Esophagus (tissue), 2 donors: Measurements from ENCODE around the gene ISL1. TPM values are rescaled to one million over a fixed set of nuclear protein-coding genes. Genes with fewer than 3 reads are reported as not detected.

Source experiments
- H3K27ac ChIP-seq, 2 donors: one replicate each; pipeline ENCODE4 v1.5.1; 2013; ENCODE audit warnings: low read depth in 2 of 2, mild to moderate bottlenecking in 2 of 2, inconsistent platforms in 1 of 2, low read length in 1 of 2, moderate library complexity in 1 of 2
- H3K27me3 ChIP-seq, 2 donors: one replicate each; pipeline ENCODE4 v1.6.1; 2013; ENCODE audit warnings: low read length in 2 of 2, control low read depth in 1 of 2, mild to moderate bottlenecking in 1 of 2; ENCODE audit not compliant: insufficient read depth in 2 of 2, control insufficient read depth in 1 of 2
- H3K36me3 ChIP-seq, 2 donors: one replicate each; pipeline ENCODE4 v1.6.1; 2013; ENCODE audit warnings: low read length in 1 of 2; ENCODE audit not compliant: control insufficient read depth in 2 of 2, insufficient read depth in 2 of 2
- H3K4me1 ChIP-seq, 2 donors: one replicate each; pipeline ENCODE4 v1.6.1; 2013; ENCODE audit warnings: low read length in 1 of 2; ENCODE audit not compliant: control insufficient read depth in 2 of 2, insufficient read depth in 2 of 2
- H3K4me3 ChIP-seq, 2 donors: one replicate each; pipeline ENCODE4 v1.5.1; 2013; ENCODE audit warnings: low read length in 2 of 2, mild to moderate bottlenecking in 2 of 2, low read depth in 1 of 2, moderate library complexity in 1 of 2
- H3K9me3 ChIP-seq, 2 donors: one replicate each; pipeline ENCODE4 v1.6.1; 2013; ENCODE audit warnings: mild to moderate bottlenecking in 2 of 2, low read depth in 1 of 2, low read length in 1 of 2, moderate library complexity in 1 of 2; ENCODE audit not compliant: control insufficient read depth in 2 of 2, insufficient read depth in 1 of 2
- WGBS, 2 donors: extraction: QIAGEN DNeasy Blood & Tissue Kit; methylation state at CpG; one replicate each; pipeline ENCODE4 v1.1.7; 2013; 5-methylcytosine and 5-hydroxymethylcytosine counted together
- polyA plus RNA-seq, 2 donors: library from polyadenylated mRNA; stranded (reverse); fragments of 200-250 nt; gene quantifications; one replicate each; pipeline ENCODE4 v1.2.3, GENCODE V29; 2013
- donor health status: healthy with polysubstance abuse.
- donor health status: Bipolar disorder and iron deficiency.

The ISL1 gene
- polyA plus RNA-seq = under 1 TPM; 0.14 to 0.18 TPM

GRCh38 chr5:51383131-51384121, at the start of gene ISL1:
Gene ISL1, plus strand, starts transcription at chr5:51383448. Its CDS starts 224 bp downstream, at chr5:51383672.
- peaks cover 10 to 14% of the 10 kb centered on the region in 2 donors for H3K4me1 ChIP-seq
- WGBS, 2 donors = 3 to 5% methylated on average over 53 to 57 of the region's 57 CpGs
- peak within 1 kb of the TSS; percentile 44 to 46 for H3K4me3 ChIP-seq
- H3K27me3 ChIP-seq = peaks cover 8 to 40% of the 10 kb centered on the region in 2 donors
- peaks cover 0 to 13% of the 10 kb centered on the region in 2 donors for H3K9me3 ChIP-seq
- no peaks in the 10 kb centered on the region for H3K36me3 ChIP-seq
- peak within 1 kb of the TSS in 1 of 2 donors; percentile 63 for H3K27ac ChIP-seq

- H3K27me3 ChIP-seq = no peaks in the 10 kb centered on the region
- no peak overlapping the region for H3K4me3 ChIP-seq
- no peaks in the 10 kb centered on the region for H3K4me1 ChIP-seq
- WGBS, 2 donors = 79 to 84% methylated on average over 2 of the region's 2 CpGs
- H3K27ac ChIP-seq = no peak overlapping the region
- H3K9me3 ChIP-seq = no peaks in the 10 kb centered on the region
- H3K36me3 ChIP-seq = no peaks in the 10 kb centered on the region
These were observed 46.4 kb upstream of the ISL1 start for GRCh38 chr5:51336878-51337277.

DNA sequence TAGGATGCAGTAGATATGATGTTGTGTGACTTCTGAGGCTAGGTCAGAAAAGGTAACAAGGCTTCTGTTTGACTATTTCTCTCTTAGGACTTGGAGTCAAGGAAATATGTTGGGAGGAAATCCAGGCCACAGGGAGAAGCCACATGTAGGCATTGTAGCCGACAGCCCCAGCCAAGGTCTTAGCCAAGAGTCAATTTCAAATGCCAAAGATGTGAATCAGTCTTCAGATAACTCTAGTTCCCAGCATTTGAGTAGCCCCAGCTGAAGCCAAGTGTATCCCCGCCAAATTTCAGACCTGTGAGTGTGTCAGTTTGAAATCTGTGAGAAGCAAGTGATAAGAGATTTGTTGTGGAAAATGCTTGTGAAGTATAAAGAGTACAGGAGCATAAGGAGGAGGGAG, 38.1 kb upstream of the ISL1 start:
- no peaks in the 10 kb centered on the region for H3K36me3 ChIP-seq
- no peak overlapping the region for H3K4me3 ChIP-seq
- WGBS, 2 donors = 64 to 80% methylated on average over 2 of the region's 2 CpGs
- no peaks in the 10 kb centered on the region for H3K27me3 ChIP-seq
- no peak overlapping the region for H3K27ac ChIP-seq
- no peaks in the 10 kb centered on the region for H3K9me3 ChIP-seq
- no peaks in the 10 kb centered on the region for H3K4me1 ChIP-seq

- Histone ChIP-seq H3K27ac (no peak overlapping the region), H3K9me3 (no peaks in the 10 kb centered on the region), H3K4me3 (no peak overlapping the region), H3K27me3 (no peaks in the 10 kb centered on the region), H3K4me1 (no peaks in the 10 kb centered on the region), H3K36me3 (no peaks in the 10 kb centered on the region)
- WGBS, 2 donors = 54 to 65% methylated on average over 1 of the region's 1 CpG
These were observed 36.1 kb upstream of the ISL1 start for GRCh38 chr5:51347157-51347556.

DNA sequence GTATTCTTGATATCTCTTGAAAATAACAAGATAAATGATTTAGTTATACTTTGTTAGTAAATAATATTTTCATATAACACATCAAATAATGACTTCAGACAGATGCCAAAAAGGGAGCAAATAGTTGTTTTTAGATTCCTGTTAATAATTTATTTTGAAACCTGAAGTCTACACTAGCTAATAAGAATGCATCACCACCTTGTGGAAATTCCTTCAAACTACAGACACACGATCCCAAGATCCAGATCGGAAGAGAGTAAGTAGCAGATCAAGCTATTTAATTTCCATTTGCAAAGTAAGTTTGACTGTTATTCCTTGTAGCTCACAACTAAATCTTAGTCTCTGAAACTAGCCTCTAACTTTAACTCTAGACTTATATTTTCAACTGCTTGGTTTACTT, 35.5 kb upstream of the ISL1 start:
- H3K36me3 ChIP-seq = no peaks in the 10 kb centered on the region
- no peaks in the 10 kb centered on the region for H3K9me3 ChIP-seq
- H3K27ac ChIP-seq = no peak overlapping the region
- 85 to 90% methylated on average over 2 of the region's 2 CpGs for WGBS, 2 donors
- H3K4me3 ChIP-seq = no peak overlapping the region
- H3K27me3 ChIP-seq = no peaks in the 10 kb centered on the region
- no peaks in the 10 kb centered on the region for H3K4me1 ChIP-seq

DNA sequence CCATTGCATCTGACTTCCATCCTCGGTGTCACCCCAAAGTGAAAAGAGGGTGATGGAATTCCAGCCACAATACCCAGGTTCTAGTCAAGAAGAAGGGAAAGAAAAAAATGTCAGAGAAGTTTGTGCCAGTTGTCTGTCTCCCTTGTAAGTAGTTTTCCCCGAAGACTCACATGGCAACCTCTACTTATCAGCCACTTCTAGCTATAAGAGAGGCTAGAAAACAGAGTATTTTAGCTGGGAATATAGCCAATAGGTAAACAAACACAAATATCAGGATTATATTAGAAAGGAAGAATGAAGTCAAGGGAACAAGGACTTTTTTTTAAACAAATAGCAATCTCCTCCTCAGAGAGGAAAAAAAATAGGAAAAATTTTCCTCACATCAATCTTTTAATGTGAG, 12.2 kb upstream of the ISL1 start:
- H3K36me3 ChIP-seq = no peaks in the 10 kb centered on the region
- H3K4me3 ChIP-seq = no peak overlapping the region
- H3K4me1 ChIP-seq = no peaks in the 10 kb centered on the region
- no peaks in the 10 kb centered on the region for H3K27me3 ChIP-seq
- WGBS, 2 donors = 56 to 62% methylated on average over 2 of the region's 2 CpGs
- H3K27ac ChIP-seq = no peak overlapping the region
- H3K9me3 ChIP-seq = no peaks in the 10 kb centered on the region

- peaks cover 3 to 20% of the 10 kb centered on the region in 2 donors for H3K27me3 ChIP-seq
These were observed 9.2 kb upstream of the ISL1 start for GRCh38 chr5:51373880-51374523.

DNA sequence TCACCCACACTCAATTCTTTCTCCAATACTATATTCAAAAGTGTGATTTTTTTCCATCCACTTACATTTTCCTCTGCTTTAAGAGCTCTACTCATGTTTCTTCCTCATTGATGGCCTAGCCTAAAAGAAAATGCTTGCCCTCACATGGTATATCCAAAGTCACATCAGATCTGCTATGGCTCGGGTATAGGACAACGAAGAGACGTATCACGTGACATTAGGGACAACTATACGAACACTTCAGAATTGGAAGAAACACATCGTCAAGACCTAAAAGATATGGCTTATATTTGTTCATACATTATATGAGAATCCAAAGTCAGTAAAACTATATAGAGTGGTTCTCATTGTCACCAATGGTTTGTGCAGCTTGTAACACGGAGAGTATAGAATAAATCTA, 8.2 kb upstream of the ISL1 start:
- Histone ChIP-seq H3K9me3 (peaks cover 3 to 11% of the 10 kb centered on the region in 2 donors), H3K27me3 (peaks cover 3 to 23% of the 10 kb centered on the region in 2 donors), H3K36me3 (no peaks in the 10 kb centered on the region), H3K27ac (no peak overlapping the region), H3K4me1 (peaks cover 3 to 5% of the 10 kb centered on the region in 2 donors), H3K4me3 (no peak overlapping the region)
- WGBS, 2 donors = 93% methylated on average over 7 of the region's 7 CpGs

More at GRCh38 chr5:51373880-51374523, 9.2 kb upstream of the ISL1 start:
- Histone ChIP-seq H3K27ac (no peak overlapping the region), H3K4me3 (no peak overlapping the region), H3K9me3 (peaks cover 3 to 11% of the 10 kb centered on the region in 2 donors), H3K36me3 (no peaks in the 10 kb centered on the region), H3K4me1 (peaks cover 3 to 5% of the 10 kb centered on the region in 2 donors)
- WGBS, 2 donors = 23% methylated on average over 3 of the region's 3 CpGs

GRCh38 chr5:51376509-51376908, 6.7 kb upstream of the ISL1 start:
- Histone ChIP-seq H3K9me3 (peaks cover 3 to 11% of the 10 kb centered on the region in 2 donors), H3K4me1 (peaks cover 3 to 5% of the 10 kb centered on the region in 2 donors), H3K36me3 (no peaks in the 10 kb centered on the region), H3K4me3 (no peak overlapping the region), H3K27ac (no peak overlapping the region), H3K27me3 (peaks cover 3 to 27% of the 10 kb centered on the region in 2 donors)
- 32 to 37% methylated on average over 3 of the region's 3 CpGs for WGBS, 2 donors
